Fibroblast of lung (primary cell): Measurements from ENCODE around the gene PHLDA2. TPM values are rescaled to one million over a fixed set of nuclear protein-coding genes. Genes with fewer than 3 reads are reported as not detected.
A peak's percentile ranks its signal among the peaks of the same experiment; 100 is the strongest.

Experiments used
- DNase-seq, 2 donors: peaks; one replicate each; pipeline versions ENCODE4 v3.0.0 to v3.0.0-alpha.2; 2010; ENCODE audit warnings: low read depth in 2 of 2
- H2AFZ ChIP-seq: 2 replicates; pipeline ENCODE4 v1.5.1; 2012; ENCODE audit warnings: low read length, control low read depth, inconsistent platforms
- H3K27ac ChIP-seq: 2 replicates; pipeline ENCODE4 v1.5.1; 2011; ENCODE audit warnings: low read length, control low read depth; ENCODE audit not compliant: insufficient read depth
- H3K27me3 ChIP-seq: 2 replicates; pipeline ENCODE4 v1.5.1; 2011; ENCODE audit warnings: mild to moderate bottlenecking, low read length; ENCODE audit not compliant: control insufficient read depth, insufficient read depth
- H3K36me3 ChIP-seq: 2 replicates; pipeline ENCODE4 v1.5.1; 2011; ENCODE audit warnings: low read length; ENCODE audit not compliant: control insufficient read depth, insufficient read depth
- H3K4me1 ChIP-seq: 2 replicates; pipeline ENCODE4 v1.5.1; 2011; ENCODE audit warnings: low read length; ENCODE audit not compliant: control insufficient read depth, insufficient read depth; ENCODE audit errors: extremely low read depth
- H3K4me2 ChIP-seq: 2 replicates; pipeline ENCODE4 v1.5.1; 2011; ENCODE audit warnings: low read length, control low read depth; ENCODE audit not compliant: insufficient read depth; ENCODE audit errors: extremely low read depth
- H3K4me3 ChIP-seq, 4 experiments: fragments of 200-600 bp in 1 of 4; sonication (generic) in 1 of 4; replicated peaks in 1 of 4; 2 replicates each; pipeline ENCODE4 v1.5.1; 2011 to 2016; ENCODE audit warnings: low read length in 4 of 4, low read depth in 3 of 4, mild to moderate bottlenecking in 3 of 4, control low read depth in 2 of 4, inconsistent platforms in 1 of 4, mixed read lengths in 1 of 4; ENCODE audit not compliant: insufficient read depth in 1 of 4; ENCODE audit errors: control extremely low read depth in 1 of 4
- H3K79me2 ChIP-seq: 2 replicates; pipeline ENCODE4 v1.5.1; 2012; ENCODE audit warnings: mild to moderate bottlenecking, low read length, inconsistent platforms; ENCODE audit not compliant: control insufficient read depth, insufficient read depth
- H3K9ac ChIP-seq: 2 replicates; pipeline ENCODE4 v1.5.1; 2011; ENCODE audit warnings: mild to moderate bottlenecking, low read length, control low read depth; ENCODE audit not compliant: insufficient read depth
- H3K9me3 ChIP-seq: 2 replicates; pipeline ENCODE4 v1.5.1; 2012; ENCODE audit warnings: low read depth, low read length; ENCODE audit not compliant: control insufficient read depth, insufficient read depth
- H4K20me1 ChIP-seq: 2 replicates; pipeline ENCODE4 v1.5.1; 2011; ENCODE audit warnings: low read length; ENCODE audit not compliant: control insufficient read depth, insufficient read depth; ENCODE audit errors: extremely low read depth
- EZH2 ChIP-seq: IDR thresholded peaks from 2 replicates; pipeline ENCODE4 v1.5.1; 2012; ENCODE audit warnings: low read length, control low read depth, mild to moderate bottlenecking; ENCODE audit errors: missing control alignments
- polyA plus RNA-seq, 2 donors: library from polyadenylated mRNA; depleted of rRNA in 1 of 2; stranded (reverse) in 1 of 2; unstranded in 1 of 2; fragments of >200 nt; gene quantifications; 2 replicates each; pipeline ENCODE4 v1.2.1, GENCODE V29; 2011 to 2012; ENCODE audit warnings: missing spikeins in 1 of 2
- total RNA-seq: library from RNA; depleted of rRNA; stranded (reverse); fragments of >200 nt; gene quantifications from 2 replicates; pipeline ENCODE4 v1.2.1, GENCODE V29; 2014
- TF ChIP-seq, protein P1 (sequence below), 2 donors: IDR thresholded peaks in 1 of 2; conservative IDR thresholded peaks in 1 of 2; 1 replicate in 1 of 2; 2 replicates in 1 of 2; pipeline ENCODE4 v1.5.1; 2011 to 2012; ENCODE audit warnings: low read length in 2 of 2, control low read depth in 1 of 2, inconsistent platforms in 1 of 2, low read depth in 1 of 2, mild to moderate bottlenecking in 1 of 2

Gene PHLDA2
- total and polyA plus RNA-seq, 2 donors (not counting 1 experiment from before 2014, with no cell fraction given) = 6.8 to 16.2 TPM

DNA sequence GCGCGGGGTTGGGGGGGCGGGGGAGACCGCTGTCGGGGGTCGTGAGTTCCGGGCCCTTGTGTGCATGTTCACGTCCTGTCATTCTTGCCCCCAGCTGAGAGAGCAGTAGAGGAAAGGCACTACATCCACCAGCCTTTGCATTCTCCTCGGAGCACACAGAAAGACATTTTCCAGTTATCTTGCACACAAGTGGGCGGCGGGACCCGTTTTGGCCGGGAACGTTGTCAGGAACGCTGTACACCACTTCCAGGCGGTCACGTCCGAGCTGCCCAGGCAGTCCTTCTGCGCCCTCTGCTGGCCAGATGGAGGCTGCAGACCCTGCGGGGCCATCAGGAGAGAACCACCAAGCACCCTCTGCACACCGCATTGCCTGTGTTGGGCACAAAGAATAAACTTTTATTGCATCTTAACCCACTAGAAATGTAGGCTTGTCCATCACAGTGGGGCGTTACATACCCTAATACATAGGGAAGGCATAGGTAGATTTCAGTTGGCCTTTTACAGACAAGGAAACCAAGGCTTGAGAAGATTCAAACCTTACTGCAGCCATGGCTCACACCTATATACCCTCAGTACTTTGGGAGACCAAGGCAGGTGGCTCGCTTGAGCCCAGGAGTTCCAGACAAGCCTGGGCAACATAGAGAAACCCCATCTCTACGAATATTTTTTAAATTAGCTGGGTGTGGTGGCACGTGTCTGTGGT is 40.8 kb downstream of the PHLDA2 start:
- H3K9ac ChIP-seq = no peak overlapping the region
- H3K36me3 ChIP-seq = no peaks in the 10 kb centered on the region
- H4K20me1 ChIP-seq = no peaks in the 10 kb centered on the region
- peak overlapping the region; percentile 16 for H3K4me2 ChIP-seq
- H2AFZ ChIP-seq = no peak overlapping the region
- no peaks in the 10 kb centered on the region for H3K79me2 ChIP-seq
- TF ChIP-seq, protein P1, sequence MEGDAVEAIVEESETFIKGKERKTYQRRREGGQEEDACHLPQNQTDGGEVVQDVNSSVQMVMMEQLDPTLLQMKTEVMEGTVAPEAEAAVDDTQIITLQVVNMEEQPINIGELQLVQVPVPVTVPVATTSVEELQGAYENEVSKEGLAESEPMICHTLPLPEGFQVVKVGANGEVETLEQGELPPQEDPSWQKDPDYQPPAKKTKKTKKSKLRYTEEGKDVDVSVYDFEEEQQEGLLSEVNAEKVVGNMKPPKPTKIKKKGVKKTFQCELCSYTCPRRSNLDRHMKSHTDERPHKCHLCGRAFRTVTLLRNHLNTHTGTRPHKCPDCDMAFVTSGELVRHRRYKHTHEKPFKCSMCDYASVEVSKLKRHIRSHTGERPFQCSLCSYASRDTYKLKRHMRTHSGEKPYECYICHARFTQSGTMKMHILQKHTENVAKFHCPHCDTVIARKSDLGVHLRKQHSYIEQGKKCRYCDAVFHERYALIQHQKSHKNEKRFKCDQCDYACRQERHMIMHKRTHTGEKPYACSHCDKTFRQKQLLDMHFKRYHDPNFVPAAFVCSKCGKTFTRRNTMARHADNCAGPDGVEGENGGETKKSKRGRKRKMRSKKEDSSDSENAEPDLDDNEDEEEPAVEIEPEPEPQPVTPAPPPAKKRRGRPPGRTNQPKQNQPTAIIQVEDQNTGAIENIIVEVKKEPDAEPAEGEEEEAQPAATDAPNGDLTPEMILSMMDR (conservative IDR thresholded peaks at IDR 0.05 in 1 of 2, IDR thresholded peaks at IDR 0.05 in 1 of 2; ENCODE audit: low read depth in 1 of 2, low read length in 2 of 2) = peak; percentile 92 to 98
- no peak for TF ChIP-seq EZH2
- H3K27ac ChIP-seq = no peak overlapping the region
- peaks cover 3% of the 10 kb centered on the region for H3K27me3 ChIP-seq
- DNase-seq = peak; percentile 80 to 85
- H3K9me3 ChIP-seq = no peaks in the 10 kb centered on the region
- H3K4me3 ChIP-seq = no peak overlapping the region
- H3K4me1 ChIP-seq = peaks cover 11% of the 10 kb centered on the region

DNA sequence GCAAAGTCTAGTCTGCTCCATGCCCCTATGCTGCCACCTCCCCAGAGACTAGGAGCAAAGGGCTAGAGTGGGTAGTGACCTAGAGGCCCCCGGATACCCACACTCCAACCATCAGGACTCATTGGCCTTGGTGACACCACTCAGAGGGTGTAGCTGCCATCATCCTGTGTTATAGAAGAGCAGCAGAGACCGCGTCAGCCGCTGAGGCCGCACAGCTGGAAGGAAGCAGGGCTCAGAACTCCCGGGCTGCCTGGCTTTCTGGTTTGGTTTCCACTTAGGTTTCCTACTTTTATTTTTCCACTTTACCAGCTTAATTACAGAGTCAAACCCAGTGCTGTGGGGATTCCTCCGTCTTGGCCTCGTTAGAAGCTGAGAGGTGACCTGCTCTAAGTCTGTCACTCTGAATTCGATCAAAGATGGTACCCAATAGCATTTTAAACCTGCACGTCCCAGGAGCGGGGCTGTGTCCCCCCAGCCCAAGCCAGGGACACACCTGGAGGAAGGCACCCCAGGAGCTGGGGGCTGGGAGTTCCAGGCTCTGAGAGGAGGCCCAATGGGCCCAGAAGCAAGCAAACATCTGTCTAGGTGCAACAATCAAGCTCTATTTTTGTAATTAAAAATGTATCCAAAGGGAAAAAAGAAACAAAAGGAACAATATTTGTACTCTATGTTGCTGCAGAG is 41.6 kb downstream of the PHLDA2 start:
- no peak for DNase-seq
- no peaks in the 10 kb centered on the region for H3K36me3 ChIP-seq

DNA sequence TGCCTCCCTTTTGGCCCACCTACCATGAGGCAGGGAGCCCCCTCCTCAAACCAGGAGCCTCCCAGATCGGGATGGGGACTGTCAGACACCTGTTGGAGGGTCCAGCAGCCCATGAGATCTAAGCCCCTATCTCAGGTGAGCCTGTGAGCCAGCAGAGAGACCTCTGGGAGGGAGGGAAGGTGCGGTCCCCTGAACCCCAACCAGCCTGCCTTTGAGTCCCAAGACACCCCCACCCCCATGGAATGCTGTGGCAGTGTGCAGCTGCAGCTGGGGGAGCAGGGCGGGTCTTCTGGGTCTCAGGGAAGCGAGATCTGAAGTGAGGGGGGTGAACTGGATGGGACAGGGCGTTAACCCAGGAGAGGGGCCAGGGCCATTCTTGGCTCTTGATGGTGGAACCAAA is 42.3 kb downstream of the PHLDA2 start:
- Histone ChIP-seq H3K4me2 (no peak overlapping the region), H3K4me1 (peaks cover 8% of the 10 kb centered on the region), H3K36me3 (no peaks in the 10 kb centered on the region), H4K20me1 (no peaks in the 10 kb centered on the region), H3K79me2 (no peaks in the 10 kb centered on the region), H2AFZ (no peak overlapping the region), H3K9ac (no peak overlapping the region), H3K27me3 (peaks cover 3% of the 10 kb centered on the region), H3K27ac (no peak overlapping the region), H3K9me3 (no peaks in the 10 kb centered on the region), H3K4me3 (no peak overlapping the region)
- TF ChIP-seq, protein P1 (conservative IDR thresholded peaks at IDR 0.05 in 1 of 2, IDR thresholded peaks at IDR 0.05 in 1 of 2; ENCODE audit: low read depth in 1 of 2, low read length in 2 of 2) = no peak
- no peak for TF ChIP-seq EZH2
- no peak for DNase-seq

More for the DNA sequence above, 41.6 kb downstream of the PHLDA2 start:
- H3K4me1 ChIP-seq = peaks cover 11% of the 10 kb centered on the region
- no peak overlapping the region for H3K4me2 ChIP-seq
- H3K4me3 ChIP-seq = no peak overlapping the region
- no peak overlapping the region for H3K9ac ChIP-seq
- no peak overlapping the region for H3K27ac ChIP-seq
- no peaks in the 10 kb centered on the region for H4K20me1 ChIP-seq
- no peak overlapping the region for H2AFZ ChIP-seq
- peaks cover 3% of the 10 kb centered on the region for H3K27me3 ChIP-seq
- TF ChIP-seq, protein P1 (conservative IDR thresholded peaks at IDR 0.05 in 1 of 2, IDR thresholded peaks at IDR 0.05 in 1 of 2; ENCODE audit: low read depth in 1 of 2, low read length in 2 of 2) = no peak
- TF ChIP-seq EZH2 = no peak
- no peaks in the 10 kb centered on the region for H3K79me2 ChIP-seq
- no peaks in the 10 kb centered on the region for H3K9me3 ChIP-seq
